GM23338 (cell line): Measurements from ENCODE around the gene SLC19A1. TPM values are rescaled to one million over a fixed set of nuclear protein-coding genes. Genes with fewer than 3 reads are reported as not detected.

Experiments
- ATAC-seq: fragments of 200-7000 bp; cut with Tn5 transposase; 3 replicates; pipeline ENCODE4 v1.9.1; 2020
- DNase-seq: peaks from one replicate; pipeline ENCODE4 v3.0.0-alpha.2; 2015; ENCODE audit warnings: low spot score
- H2AFZ ChIP-seq: fragments of 200-600 bp; sonication (generic); 2 replicates; pipeline ENCODE4 v1.8.0; 2016; ENCODE audit warnings: antibody characterized with exemption, mild to moderate bottlenecking, moderate library complexity
- H3F3A ChIP-seq: fragments of 200-600 bp; sonication (generic); replicated peaks from 2 replicates; pipeline ENCODE4 v1.8.0; 2017; ENCODE audit warnings: antibody characterized with exemption, mixed run types, low read depth
- H3K27ac ChIP-seq: fragments of 200-600 bp; sonication (generic); 2 replicates; pipeline ENCODE4 v1.6.1; 2016; ENCODE audit warnings: low read depth
- H3K27me3 ChIP-seq: fragments of 200-600 bp; sonication (generic); 2 replicates; pipeline ENCODE4 v1.8.0; 2016; ENCODE audit warnings: mild to moderate bottlenecking, mixed run types, moderate library complexity; ENCODE audit not compliant: insufficient read depth
- H3K36me3 ChIP-seq: fragments of 200-600 bp; sonication (generic); 2 replicates; pipeline ENCODE4 v1.8.0; 2016; ENCODE audit warnings: mild to moderate bottlenecking; ENCODE audit not compliant: insufficient read depth
- H3K4me1 ChIP-seq: fragments of 200-600 bp; sonication (generic); 2 replicates; pipeline ENCODE4 v1.8.0; 2016; ENCODE audit warnings: mild to moderate bottlenecking, moderate library complexity; ENCODE audit not compliant: insufficient read depth
- H3K4me2 ChIP-seq: fragments of 200-600 bp; sonication (generic); 2 replicates; pipeline ENCODE4 v1.7.1; 2017; ENCODE audit warnings: mixed run types
- H3K4me3 ChIP-seq: fragments of 200-600 bp; sonication (generic); 2 replicates; pipeline ENCODE4 v1.6.1; 2016; ENCODE audit warnings: mixed run types
- H3K79me2 ChIP-seq: fragments of 200-600 bp; sonication (generic); replicated peaks from 2 replicates; pipeline ENCODE4 v1.8.0; 2017; ENCODE audit warnings: mild to moderate bottlenecking; ENCODE audit not compliant: insufficient read depth
- H3K9me2 ChIP-seq: fragments of 200-600 bp; sonication (generic); 2 replicates; pipeline ENCODE4 v1.8.0; 2017; ENCODE audit not compliant: insufficient read depth
- H4K20me1 ChIP-seq: fragments of 200-600 bp; sonication (generic); replicated peaks from 2 replicates; pipeline ENCODE4 v1.8.0; 2017; ENCODE audit warnings: mild to moderate bottlenecking; ENCODE audit not compliant: insufficient read depth
- H3K27ac Mint-ChIP-seq: 2 replicates; pipeline ENCODE4 v1.8.0; 2020; ENCODE audit warnings: inconsistent platforms, mild to moderate bottlenecking, moderate library complexity, mixed read lengths
- H3K27me3 Mint-ChIP-seq: 3 replicates; pipeline ENCODE4 v1.8.0; 2022; ENCODE audit warnings: low read depth, mild to moderate bottlenecking, moderate library complexity, mixed read lengths, inconsistent platforms; ENCODE audit not compliant: insufficient read depth, poor library complexity
- H3K36me3 Mint-ChIP-seq: 3 replicates; pipeline ENCODE4 v1.8.0; 2021; ENCODE audit warnings: low read depth, mild to moderate bottlenecking, inconsistent platforms, moderate library complexity, mixed read lengths
- H3K4me1 Mint-ChIP-seq: 3 replicates; pipeline ENCODE4 v1.8.0; 2020; ENCODE audit warnings: mild to moderate bottlenecking, inconsistent platforms, mixed read lengths
- H3K4me3 Mint-ChIP-seq: 3 replicates; pipeline ENCODE4 v1.8.0; 2021; ENCODE audit warnings: moderate library complexity, mild to moderate bottlenecking, inconsistent platforms, mixed read lengths
- H3K9me3 Mint-ChIP-seq: 3 replicates; pipeline ENCODE4 v1.8.0; 2020; ENCODE audit warnings: moderate library complexity, mild to moderate bottlenecking, inconsistent platforms, mixed read lengths
- CREB1 ChIP-seq: fragments of 250-450 bp; sonication (Bioruptor Pico); IDR thresholded peaks from 2 replicates; pipeline ENCODE4 v1.5.0; 2020; ENCODE audit warnings: low read depth, mild to moderate bottlenecking, moderate library complexity
- CTCF ChIP-seq, 2 experiments: fragments of 200-600 bp in 1 of 2; sonication (generic) in 1 of 2; conservative IDR thresholded peaks; 2 replicates each; pipeline versions ENCODE4 v1.5.1 to v1.6.1; 2016 to 2017; ENCODE audit warnings: antibody characterized with exemption in 2 of 2, low read depth in 2 of 2, mild to moderate bottlenecking in 2 of 2, moderate library complexity in 1 of 2
- ETS1 ChIP-seq: IDR thresholded peaks from 2 replicates; pipeline ENCODE4 v1.6.1; 2016; ENCODE audit warnings: antibody characterized with exemption
- EZH2 ChIP-seq: fragments of 200-600 bp; sonication (generic); IDR thresholded peaks from one replicate; pipeline ENCODE4 v1.8.0; 2017; ENCODE audit warnings: antibody characterized with exemption, mild to moderate bottlenecking, low read depth; ENCODE audit not compliant: unreplicated experiment
- EZH2phosphoT487 ChIP-seq: fragments of 200-600 bp; sonication (generic); IDR thresholded peaks from one replicate; pipeline ENCODE4 v1.8.1; 2018; ENCODE audit warnings: antibody characterized with exemption; ENCODE audit not compliant: unreplicated experiment
- JUNB ChIP-seq: IDR thresholded peaks from one replicate; pipeline ENCODE4 v1.6.1; 2016; ENCODE audit warnings: antibody characterized with exemption; ENCODE audit not compliant: unreplicated experiment
- NANOG ChIP-seq: IDR thresholded peaks from 2 replicates; pipeline ENCODE4 v1.6.1; 2016; ENCODE audit warnings: antibody characterized with exemption, borderline replicate concordance
- POLR2AphosphoS5 ChIP-seq: IDR thresholded peaks from 2 replicates; pipeline ENCODE4 v1.6.1; 2016; ENCODE audit warnings: antibody characterized with exemption, low read depth
- REST ChIP-seq: IDR thresholded peaks from one replicate; pipeline ENCODE4 v1.6.1; 2018; ENCODE audit warnings: antibody characterized with exemption; ENCODE audit not compliant: unreplicated experiment
- STAT1 ChIP-seq: IDR thresholded peaks from one replicate; pipeline ENCODE4 v1.6.1; 2016; ENCODE audit warnings: antibody characterized with exemption; ENCODE audit not compliant: unreplicated experiment
- ZNF114 ChIP-seq: fragments of 250-450 bp; sonication (Bioruptor Pico); IDR thresholded peaks from 2 replicates; pipeline ENCODE4 v1.5.0; 2020; ENCODE audit warnings: mild to moderate bottlenecking, moderate library complexity
- ZNF331 ChIP-seq: fragments of 250-450 bp; sonication (Bioruptor Pico); IDR thresholded peaks from 2 replicates; pipeline ENCODE4 v1.5.0; 2020; ENCODE audit warnings: low read depth, mild to moderate bottlenecking, moderate library complexity
- ZNF462 ChIP-seq: fragments of 250-450 bp; sonication (Bioruptor Pico); IDR thresholded peaks from 2 replicates; pipeline ENCODE4 v1.5.0; 2020; ENCODE audit warnings: mild to moderate bottlenecking, moderate library complexity
- polyA plus RNA-seq: library from polyadenylated mRNA; unstranded; fragments of >200 nt; fragmentation: Nextera tagmentation; extraction: Ambion mirVana; gene quantifications from 2 replicates; pipeline ENCODE4 v1.2.1, GENCODE V29; 2016
- total RNA-seq: library from RNA; depleted of rRNA; stranded (reverse); fragments of >200 nt; shearing (Covaris generic); gene quantifications from 2 replicates; pipeline ENCODE4 v1.2.3, GENCODE V29; 2014

SLC19A1 gene
- total and polyA plus RNA-seq, 2 experiments from 2014 or later, result 31.2 to 33.0 TPM

- Mint-ChIP-seq H3K27ac (no peak overlapping the region), H3K4me3 (peak overlapping the region; percentile 56; the same call in 2 of the 3 replicates), H3K36me3 (peaks cover 32% of the 10 kb centered on the region), H3K27me3 (peaks cover 19% of the 10 kb centered on the region), H3K9me3 (peaks cover 53% of the 10 kb centered on the region), H3K4me1 (no peaks in the 10 kb centered on the region)
- no peaks in the 10 kb centered on the region for H3K4me1 ChIP-seq
- peak; percentile 23 for ATAC-seq
- TF ChIP-seq POLR2AphosphoS5 (no peak), STAT1 (no peak), ZNF331 (CRISPR knock-in tag) (no peak), ETS1 (no peak), EZH2phosphoT487 (no peak), JUNB (no peak), NANOG (no peak), CTCF (conservative IDR thresholded peaks at IDR 0.05; ENCODE audit: low read depth in 2 of 2) (no peak), ZNF114 (CRISPR knock-in tag) (no peak), EZH2 (no peak), ZNF462 (no peak), CREB1 (CRISPR knock-in tag) (no peak), REST (no peak)
- peak overlapping the region; percentile 64 for H3K4me3 ChIP-seq
- H3F3A ChIP-seq, result 0 out of 2 replicates have a peak, but pooled peaks cover 4% of the 10 kb centered on the region
- peak; percentile 60 for DNase-seq
- no peaks in the 10 kb centered on the region for H3K79me2 ChIP-seq
- H4K20me1 ChIP-seq, result no peaks in the 10 kb centered on the region; the same call in 1 of the 2 replicates
- H3K4me2 ChIP-seq, result peak overlapping the region; percentile 79
- peaks cover 28% of the 10 kb centered on the region for H3K27me3 ChIP-seq
- H2AFZ ChIP-seq, result peak overlapping the region; percentile 69; the same call in 1 of the 2 replicates
- peaks cover 5% of the 10 kb centered on the region; the same call in 1 of the 2 replicates for H3K9me2 ChIP-seq
- H3K36me3 ChIP-seq, result no peaks in the 10 kb centered on the region; the same call in 1 of the 2 replicates
- H3K27ac ChIP-seq, result no peak overlapping the region
Measured at GRCh38 chr21:45589686-45590245, 47.5 kb upstream of the SLC19A1 start.
